OCI-LY7 (cell line): ENCODE results near the gene CNTN1. TPM values are rescaled to one million over a fixed set of nuclear protein-coding genes. Genes with fewer than 3 reads are reported as not detected.

Experiments
- BruUV-seq: library from RNA; stranded (reverse); fragments of 400-500 nt; replicated peaks from 2 replicates; lab custom pipeline; 2021; lab: Mats Ljungman, UMichigan
- CTCF ChIA-PET: fragments of 300-600 bp; sonication (Branson Sonifier 250); formaldehyde crosslinking; loops from one replicate; lab custom pipeline; 2022; ENCODE audit warnings: antibody characterized with exemption; ENCODE audit not compliant: unreplicated experiment; lab: Charles Lee
- POLR2A ChIA-PET: fragments of 300-600 bp; sonication (Branson Sonifier 250); formaldehyde crosslinking; loops from one replicate; lab custom pipeline; 2022; ENCODE audit warnings: antibody characterized with exemption; lab: Charles Lee
- DNase-seq: peaks from one replicate; pipeline ENCODE4 v3.0.0-alpha.2; 2015; ENCODE audit warnings: low spot score
- H2AFZ ChIP-seq: fragments of 200-600 bp; sonication (generic), shearing (Covaris generic); 2 replicates; pipeline ENCODE4 v1.6.1; 2014; ENCODE audit warnings: mild to moderate bottlenecking, antibody characterized with exemption, low read length, moderate library complexity
- H3K27ac ChIP-seq: fragments of 200-600 bp; sonication (generic); 2 replicates; pipeline ENCODE4 v1.5.1; 2014; ENCODE audit warnings: mixed run types, low read depth, mild to moderate bottlenecking, moderate library complexity, low read length, inconsistent platforms; ENCODE audit not compliant: poor library complexity, severe bottlenecking
- H3K36me3 ChIP-seq: fragments of 200-600 bp; sonication (generic); 2 replicates; pipeline ENCODE4 v1.6.1; 2014; ENCODE audit warnings: mild to moderate bottlenecking, antibody characterized with exemption, low read length, moderate library complexity, mixed read lengths; ENCODE audit not compliant: insufficient read depth
- H3K4me1 ChIP-seq: fragments of 200-600 bp; sonication (generic); 2 replicates; pipeline ENCODE4 v1.5.1; 2014; ENCODE audit warnings: mild to moderate bottlenecking, low read length; ENCODE audit not compliant: insufficient read depth, poor library complexity, severe bottlenecking
- H3K4me2 ChIP-seq: fragments of 200-600 bp; sonication (generic); 2 replicates; pipeline ENCODE4 v1.6.1; 2014; ENCODE audit warnings: mild to moderate bottlenecking, low read length
- H3K4me3 ChIP-seq: fragments of 200-600 bp; sonication (generic); 2 replicates; pipeline ENCODE4 v1.5.1; 2014; ENCODE audit warnings: mild to moderate bottlenecking, low read depth, low read length; ENCODE audit not compliant: poor library complexity, severe bottlenecking
- H3K79me2 ChIP-seq: fragments of 200-600 bp; sonication (generic); 2 replicates; pipeline ENCODE4 v1.6.1; 2016; ENCODE audit warnings: low read depth, mild to moderate bottlenecking, low read length, moderate library complexity, mixed read lengths; ENCODE audit not compliant: insufficient read depth
- H3K9me2 ChIP-seq: fragments of 200-600 bp; sonication (generic); 2 replicates; pipeline ENCODE4 v1.6.1; 2016; ENCODE audit warnings: mild to moderate bottlenecking, low read length, mixed read lengths; ENCODE audit not compliant: insufficient read depth
- H3K9me3 ChIP-seq: fragments of 200-600 bp; sonication (generic); 2 replicates; pipeline ENCODE4 v1.6.1; 2014; ENCODE audit warnings: mild to moderate bottlenecking, mixed run types, low read length, mixed read lengths
- H4K20me1 ChIP-seq: fragments of 200-600 bp; sonication (generic); 2 replicates; pipeline ENCODE4 v1.6.1; 2014; ENCODE audit warnings: mild to moderate bottlenecking, antibody characterized with exemption, low read length, moderate library complexity, mixed read lengths; ENCODE audit not compliant: insufficient read depth
- CTCF ChIP-seq: fragments of 200-600 bp; sonication (generic); conservative IDR thresholded peaks from 2 replicates; pipeline ENCODE4 v1.5.1; 2014; ENCODE audit warnings: mild to moderate bottlenecking, antibody characterized with exemption, low read length, moderate library complexity, mixed read lengths
- EZH2phosphoT487 ChIP-seq: fragments of 200-600 bp; sonication (generic); IDR thresholded peaks from 2 replicates; pipeline ENCODE4 v1.6.1; 2018; ENCODE audit warnings: low read depth, borderline replicate concordance, mild to moderate bottlenecking, mixed run types, antibody characterized with exemption, low read length, moderate library complexity, mixed read lengths
- intact Hi-C: fragments of 100-400 bp; cut with micrococcal nuclease; formaldehyde crosslinking; loops from one replicate; pipeline ENCODE4 v1.10.0; 2022; ENCODE audit not compliant: unreplicated experiment
- total RNA-seq, 2 experiments: library from RNA; depleted of rRNA in 1 of 2; stranded (reverse); fragments of >200 nt in 1 of 2; shearing (Covaris generic) in 1 of 2; gene quantifications; 2 replicates each; pipeline ENCODE4 v1.2.3, GENCODE V29; 2014 to 2022

The CNTN1 gene
- total RNA-seq, 2 experiments from 2014 or later: not detected

GRCh38 chr12:40829738-40830144 is 137.5 kb downstream of the CNTN1 start:
- Histone ChIP-seq H3K4me1 (no peaks in the 10 kb centered on the region), H3K27ac (no peak overlapping the region), H3K9me2 (no peaks in the 10 kb centered on the region), H3K4me2 (no peak overlapping the region), H3K9me3 (no peaks in the 10 kb centered on the region), H2AFZ (no peak overlapping the region), H3K79me2 (no peaks in the 10 kb centered on the region), H3K36me3 (no peaks in the 10 kb centered on the region), H3K4me3 (no peak overlapping the region), H4K20me1 (no peaks in the 10 kb centered on the region)
- intact Hi-C loops: no loop called here
- ChIA-PET CTCF (no interaction called here), POLR2A (no interaction called here)
- TF ChIP-seq CTCF (no peak), EZH2phosphoT487 (no peak)
- no peak for DNase-seq
- BruUV-seq: no TSS peak

DNA sequence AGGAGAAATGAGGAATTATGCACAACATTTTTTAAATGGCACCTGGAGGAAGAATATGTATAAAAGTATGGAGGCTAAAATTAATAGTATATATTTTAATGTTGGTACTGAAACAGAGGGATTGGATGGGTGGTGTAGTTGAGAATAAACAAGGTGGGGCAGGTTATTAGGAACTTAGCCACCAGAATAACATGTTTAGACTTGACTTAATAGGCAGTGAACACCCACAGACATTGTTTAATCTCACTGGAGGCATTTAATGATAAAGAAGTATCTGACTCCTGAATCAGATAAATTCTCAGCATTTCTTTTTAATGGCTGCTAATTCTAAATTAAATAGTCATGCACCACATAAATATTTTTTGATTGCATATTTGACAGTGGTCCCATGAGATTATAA is 139.7 kb downstream of the CNTN1 start:
- H3K4me2 ChIP-seq: no peak overlapping the region
- no peaks in the 10 kb centered on the region for H3K4me1 ChIP-seq
- TF ChIP-seq EZH2phosphoT487 (no peak), CTCF (no peak)
- intact Hi-C loops: no loop called here
- no peaks in the 10 kb centered on the region for H3K9me2 ChIP-seq
- no peaks in the 10 kb centered on the region for H4K20me1 ChIP-seq
- ChIA-PET CTCF (no interaction called here), POLR2A (no interaction called here)
- H3K9me3 ChIP-seq: no peaks in the 10 kb centered on the region
- no peak overlapping the region for H3K4me3 ChIP-seq
- H3K27ac ChIP-seq: no peak overlapping the region
- BruUV-seq: no TSS peak
- no peak for DNase-seq
- H3K79me2 ChIP-seq: no peaks in the 10 kb centered on the region
- no peak overlapping the region for H2AFZ ChIP-seq
- no peaks in the 10 kb centered on the region for H3K36me3 ChIP-seq

DNA sequence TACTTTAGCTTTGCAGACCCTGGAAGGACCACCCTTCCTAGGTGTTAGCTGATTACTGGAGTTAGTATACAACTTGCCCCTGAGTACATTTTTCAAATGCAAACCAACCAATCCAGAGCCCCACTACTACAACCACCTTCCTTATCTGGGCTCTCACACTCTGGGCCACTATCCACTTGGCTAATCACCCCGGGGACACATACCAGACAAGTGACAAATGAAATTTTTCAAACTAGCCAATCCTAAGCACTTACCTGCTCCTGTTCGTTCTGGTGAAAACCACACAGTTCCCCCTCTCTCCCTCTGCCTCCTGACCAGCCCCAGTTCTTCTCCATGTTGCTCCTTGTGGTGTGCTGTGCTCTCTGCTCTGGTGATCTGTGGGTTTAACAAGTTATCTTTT is 140.4 kb downstream of the CNTN1 start:
- CTCF ChIA-PET: no interaction called here
- intact Hi-C loops: no loop called here
- H3K9me3 ChIP-seq: no peaks in the 10 kb centered on the region
- POLR2A ChIA-PET: no interaction called here
- H3K79me2 ChIP-seq: no peaks in the 10 kb centered on the region
- no peaks in the 10 kb centered on the region for H3K9me2 ChIP-seq
- TF ChIP-seq EZH2phosphoT487 (no peak), CTCF (no peak)
- H3K27ac ChIP-seq: no peak overlapping the region
- no peaks in the 10 kb centered on the region for H4K20me1 ChIP-seq
- no peak overlapping the region for H2AFZ ChIP-seq
- no peak overlapping the region for H3K4me2 ChIP-seq
- H3K4me1 ChIP-seq: no peaks in the 10 kb centered on the region
- no TSS peak for BruUV-seq
- no peak overlapping the region for H3K4me3 ChIP-seq
- no peak for DNase-seq
- H3K36me3 ChIP-seq: no peaks in the 10 kb centered on the region
